Sigmoid colon (tissue), 7 donors: Measurements from ENCODE around the gene YKT6. TPM values are rescaled to one million over a fixed set of nuclear protein-coding genes. Genes with fewer than 3 reads are reported as not detected.

Source experiments
- DNase-seq: peaks from one replicate; pipeline ENCODE4 v3.0.0-alpha.2; 2019
- H3K27ac ChIP-seq, 4 donors: fragments of 200-600 bp; sonication (generic); one replicate each; pipeline ENCODE4 v1.5.1; 2016 to 2019; ENCODE audit warnings: mild to moderate bottlenecking in 1 of 4
- H3K27me3 ChIP-seq, 3 donors: fragments of 200-600 bp; sonication (generic); one replicate each; pipeline ENCODE4 v1.5.1; 2019; ENCODE audit warnings: mild to moderate bottlenecking in 1 of 3
- H3K36me3 ChIP-seq, 4 donors: fragments of 200-600 bp; sonication (generic); one replicate each; pipeline ENCODE4 v1.5.1; 2016 to 2019
- H3K4me1 ChIP-seq, 4 donors: fragments of 200-600 bp; sonication (generic); one replicate each; pipeline ENCODE4 v1.5.1; 2017 to 2019
- H3K4me3 ChIP-seq, 4 donors: fragments of 200-600 bp; sonication (generic); one replicate each; pipeline ENCODE4 v1.5.1; 2017 to 2019; ENCODE audit warnings: mild to moderate bottlenecking in 2 of 4, moderate library complexity in 1 of 4
- H3K9me3 ChIP-seq, 4 donors: fragments of 200-600 bp in 3 of 4; sonication (generic) in 3 of 4; one replicate each; pipeline versions ENCODE4 v1.5.1 to v1.6.1; 2013 to 2019
- POLR2A ChIP-seq, 2 donors: fragments of 450-650 bp; IDR thresholded peaks; one replicate each; pipeline ENCODE4 v1.6.1; 2016; ENCODE audit warnings: antibody characterized with exemption in 2 of 2, mild to moderate bottlenecking in 2 of 2, moderate library complexity in 2 of 2
- WGBS, 2 donors: extraction: QIAGEN DNeasy Blood & Tissue Kit; methylation state at CpG; one replicate each; pipeline ENCODE4 v1.1.7; 2013; 5-methylcytosine and 5-hydroxymethylcytosine counted together
- intact Hi-C: fragments of 100-400 bp; cut with DNase I; formaldehyde crosslinking; loops from one replicate; pipeline ENCODE4 v1.15.1; 2023
- polyA plus RNA-seq, 3 donors: library from polyadenylated mRNA; stranded (reverse); fragments of 200-250 nt; gene quantifications; one replicate each; pipeline ENCODE4 v1.2.3, GENCODE V29; 2013
- total RNA-seq, 4 donors: library from RNA; depleted of rRNA; stranded (reverse); fragments of >200 nt; gene quantifications; one replicate each; pipeline ENCODE4 v1.1.0, GENCODE V29; 2016
- TF ChIP-seq, protein P1 (sequence below), 4 experiments: fragments of 450-650 bp in 3 of 4; fragments of 200-600 bp in 1 of 4; IDR thresholded peaks; one replicate each; pipeline ENCODE4 v1.5.1; 2016 to 2019; ENCODE audit warnings: antibody characterized with exemption in 4 of 4, mild to moderate bottlenecking in 3 of 4, moderate library complexity in 2 of 4
- donor health status: healthy with polysubstance abuse.
- donor health status: Bipolar disorder and iron deficiency.
- donor health status: healthy.

Gene YKT6
- total and polyA plus RNA-seq, 7 donors, result 39.2 to 95.5 (median 50.1) TPM

DNA sequence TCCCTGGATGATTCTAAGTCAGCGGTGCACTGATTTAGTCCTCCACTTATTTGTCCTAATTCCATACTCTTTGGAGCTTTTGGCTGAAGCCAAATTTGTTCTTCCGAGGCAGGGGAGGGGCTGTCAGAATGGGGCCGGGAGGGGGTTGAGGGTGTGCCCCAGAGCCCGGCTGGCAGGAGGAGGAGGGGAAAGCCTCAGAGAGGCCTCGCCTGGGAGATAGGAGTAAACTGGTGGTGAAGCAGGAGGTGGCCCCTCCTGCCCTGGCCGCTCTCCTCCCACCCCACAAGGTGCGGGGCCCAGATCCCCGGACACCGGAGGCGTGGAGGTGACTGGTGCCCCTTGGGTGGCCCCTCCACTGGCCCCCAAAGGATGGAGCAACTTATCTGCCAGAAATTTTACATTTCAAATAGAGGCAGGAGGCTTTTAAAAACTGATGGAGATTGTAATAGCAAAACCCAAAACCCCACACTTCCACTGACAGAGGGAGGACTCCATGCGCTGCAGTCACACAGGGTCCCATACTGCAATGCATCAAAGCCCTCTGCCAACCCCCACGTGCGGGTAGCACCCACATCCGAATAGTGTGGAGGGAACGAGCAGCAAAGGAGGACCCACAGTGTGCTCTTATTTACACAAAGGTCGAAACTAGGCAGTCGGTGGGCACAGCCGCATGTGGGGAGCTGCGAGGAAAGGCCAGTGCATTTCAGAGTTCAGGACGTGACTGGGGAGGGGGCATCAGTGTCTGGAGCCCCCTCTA lies 62.7 kb downstream of the YKT6 start:
- intact Hi-C loops, result no loop called here

More for the DNA sequence above, 62.7 kb downstream of the YKT6 start:
- Histone ChIP-seq H3K4me1 (peaks cover 0 to 13% (median 9%) of the 10 kb centered on the region in 4 donors), H3K4me3 (no peak overlapping the region), H3K27ac (no peak overlapping the region), H3K27me3 (peaks cover 0 to 20% (median 0%) of the 10 kb centered on the region in 3 donors), H3K9me3 (no peaks in the 10 kb centered on the region), H3K36me3 (no peaks in the 10 kb centered on the region)
- WGBS, 2 donors, result 59 to 71% methylated on average over 20 of the region's 20 CpGs
- TF ChIP-seq POLR2A (IDR thresholded peaks at IDR 0.05), result no peak
- TF ChIP-seq, protein P1, sequence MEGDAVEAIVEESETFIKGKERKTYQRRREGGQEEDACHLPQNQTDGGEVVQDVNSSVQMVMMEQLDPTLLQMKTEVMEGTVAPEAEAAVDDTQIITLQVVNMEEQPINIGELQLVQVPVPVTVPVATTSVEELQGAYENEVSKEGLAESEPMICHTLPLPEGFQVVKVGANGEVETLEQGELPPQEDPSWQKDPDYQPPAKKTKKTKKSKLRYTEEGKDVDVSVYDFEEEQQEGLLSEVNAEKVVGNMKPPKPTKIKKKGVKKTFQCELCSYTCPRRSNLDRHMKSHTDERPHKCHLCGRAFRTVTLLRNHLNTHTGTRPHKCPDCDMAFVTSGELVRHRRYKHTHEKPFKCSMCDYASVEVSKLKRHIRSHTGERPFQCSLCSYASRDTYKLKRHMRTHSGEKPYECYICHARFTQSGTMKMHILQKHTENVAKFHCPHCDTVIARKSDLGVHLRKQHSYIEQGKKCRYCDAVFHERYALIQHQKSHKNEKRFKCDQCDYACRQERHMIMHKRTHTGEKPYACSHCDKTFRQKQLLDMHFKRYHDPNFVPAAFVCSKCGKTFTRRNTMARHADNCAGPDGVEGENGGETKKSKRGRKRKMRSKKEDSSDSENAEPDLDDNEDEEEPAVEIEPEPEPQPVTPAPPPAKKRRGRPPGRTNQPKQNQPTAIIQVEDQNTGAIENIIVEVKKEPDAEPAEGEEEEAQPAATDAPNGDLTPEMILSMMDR (IDR thresholded peaks at IDR 0.05), result no peak
- no peak for DNase-seq

Other genes starting within 250 kb of the YKT6 start
- not detected for gene SPDYE1, start 203.1 kb upstream of the YKT6 start, total RNA-seq
- gene SPDYE1, start 203.1 kb upstream of the YKT6 start, polyA plus RNA-seq, result not detected
- 100 to 1,000 TPM in 1 of 4 donors, 10 to 100 TPM in 3; 76.7 to 124 (median 86.6) TPM for gene DBNL, start 156.3 kb upstream of the YKT6 start, total RNA-seq
- gene DBNL, start 156.3 kb upstream of the YKT6 start, polyA plus RNA-seq, result 100 to 1,000 TPM in 2 of 3 donors, 10 to 100 TPM in 1; 91.9 to 149 (median 102) TPM
- gene PGAM2, start 135.4 kb upstream of the YKT6 start, total RNA-seq, result 1 to 10 TPM in 2 of 4 donors, under 1 TPM in 2; 0.71 to 2.1 (median 1.1) TPM
- 1 to 10 TPM in 2 of 3 donors, not detected in 1; 1.2 to 3.0 TPM for gene PGAM2, start 135.4 kb upstream of the YKT6 start, polyA plus RNA-seq
- 10 to 100 TPM; 17.5 to 39.9 (median 24.8) TPM for gene POLM, start 118.4 kb upstream of the YKT6 start, total RNA-seq
- 10 to 100 TPM in 1 of 3 donors, 1 to 10 TPM in 2; 5.5 to 23.4 (median 9.6) TPM for gene POLM, start 118.4 kb upstream of the YKT6 start, polyA plus RNA-seq
- 100 to 1,000 TPM in 2 of 4 donors, 10 to 100 TPM in 2; 74.6 to 182 (median 128) TPM for gene AEBP1, start 96.6 kb upstream of the YKT6 start, total RNA-seq
- gene AEBP1, start 96.6 kb upstream of the YKT6 start, polyA plus RNA-seq, result 10 to 100 TPM in 2 of 3 donors, 1 to 10 TPM in 1; 2.5 to 37.7 (median 12.0) TPM
- 10 to 100 TPM; 20.3 to 40.5 (median 29.5) TPM for gene POLD2, start 77.4 kb upstream of the YKT6 start, total RNA-seq
- 10 to 100 TPM; 31.9 to 91.2 (median 39.0) TPM for gene POLD2, start 77.4 kb upstream of the YKT6 start, polyA plus RNA-seq
- not detected for gene MYL7, start 59.6 kb upstream of the YKT6 start, total RNA-seq
- gene MYL7, start 59.6 kb upstream of the YKT6 start, polyA plus RNA-seq, result 1 to 10 TPM in 1 of 3 donors, under 1 TPM in 1, not detected in 1; 0.39 to 7.2 TPM
- 1 to 10 TPM in 2 of 4 donors, under 1 TPM in 1, not detected in 1; 0.27 to 1.8 (median 1.4) TPM for gene GCK, start 11.5 kb upstream of the YKT6 start, total RNA-seq
- gene GCK, start 11.5 kb upstream of the YKT6 start, polyA plus RNA-seq, result under 1 TPM in 2 of 3 donors, not detected in 1; 0.32 to 0.60 TPM
- gene CAMK2B, start 124.6 kb downstream of the YKT6 start, total RNA-seq, result 1 to 10 TPM in 3 of 4 donors, under 1 TPM in 1; 0.83 to 3.2 (median 1.9) TPM
- 1 to 10 TPM in 1 of 3 donors, under 1 TPM in 1, not detected in 1; 0.23 to 1.2 TPM for gene CAMK2B, start 124.6 kb downstream of the YKT6 start, polyA plus RNA-seq